HCT116 (cell line): ENCODE data around the gene TMEM240. TPM values are rescaled to one million over a fixed set of nuclear protein-coding genes. Genes with fewer than 3 reads are reported as not detected.
"Not testable (repeated sequence)": the region's sequence is repeated elsewhere in the genome, so short reads cannot be mapped to it uniquely, and the experiment has no call there.

Source experiments
- ATAC-seq: fragments of 200-7000 bp; cut with Tn5 transposase; 2 replicates; pipeline ENCODE4 v1.9.1; 2020; ENCODE audit warnings: mild to moderate bottlenecking, moderate library complexity
- BruUV-seq: library from RNA; stranded (reverse); fragments of 400-500 nt; replicated peaks from 2 replicates; lab custom pipeline; 2021; lab: Mats Ljungman, UMichigan
- CTCF ChIA-PET: fragments of 300-600 bp; sonication (Branson Sonifier 250); formaldehyde crosslinking; loops from one replicate; lab custom pipeline; 2021; ENCODE audit warnings: antibody characterized with exemption; lab: Charles Lee
- POLR2A ChIA-PET: fragments of 300-600, 350-600 bp; sonication (Branson Sonifier 250); formaldehyde crosslinking; loops from one replicate; lab custom pipeline; 2021; ENCODE audit warnings: antibody characterized with exemption; lab: Charles Lee
- RAD21 ChIA-PET, 2 experiments: fragments of 300-600 bp; sonication (Branson Sonifier 250); formaldehyde crosslinking; loops; one replicate each; lab custom pipeline; 2023; ENCODE audit warnings: low total read pairs in 2 of 2; ENCODE audit not compliant: uncharacterized antibody in 2 of 2, unreplicated experiment in 2 of 2, low non-redundant PET in 1 of 2; lab: Charles Lee
- DNase-seq: peaks from one replicate; pipeline ENCODE4 v3.0.0-alpha.2; 2010; ENCODE audit warnings: low read depth, low spot score
- H2AFZ ChIP-seq: fragments of 200-600 bp; shearing (Covaris generic), sonication (generic); 2 replicates; pipeline ENCODE4 v1.6.1; 2017; ENCODE audit warnings: low read depth, mixed run types, mixed read lengths, antibody characterized with exemption, low read length; ENCODE audit not compliant: poor library complexity, severe bottlenecking
- H3K27ac ChIP-seq: 2 replicates; pipeline ENCODE4 v1.5.1; 2012; ENCODE audit warnings: low read depth, low read length
- H3K27me3 ChIP-seq: fragments of 200-600 bp; sonication (generic); 2 replicates; pipeline ENCODE4 v1.6.1; 2016; ENCODE audit warnings: mixed run types, low read length, mixed read lengths; ENCODE audit not compliant: insufficient read depth
- H3K36me3 ChIP-seq, 2 experiments: fragments of 200-500 bp in 1 of 2; fragments of 200-600 bp in 1 of 2; sonication (Bioruptor generic) in 1 of 2; sonication (generic) in 1 of 2; 2 replicates each; pipeline versions ENCODE4 v1.5.1 to v1.6.1; 2014 to 2016; ENCODE audit warnings: low read length in 2 of 2, inconsistent platforms in 1 of 2, mixed read lengths in 1 of 2, mixed run types in 1 of 2; ENCODE audit not compliant: insufficient read depth in 2 of 2, control insufficient read depth in 1 of 2
- H3K4me1 ChIP-seq, 2 experiments: fragments of 200-600 bp in 1 of 2; sonication (generic) in 1 of 2; 2 replicates each; pipeline versions ENCODE4 v1.5.1 to v1.6.1; 2012 to 2017; ENCODE audit warnings: low read length in 2 of 2, inconsistent platforms in 1 of 2, mild to moderate bottlenecking in 1 of 2, mixed read lengths in 1 of 2, mixed run types in 1 of 2, moderate library complexity in 1 of 2; ENCODE audit not compliant: insufficient read depth in 2 of 2, control insufficient read depth in 1 of 2
- H3K4me2 ChIP-seq: fragments of 200-600 bp; sonication (generic); 2 replicates; pipeline ENCODE4 v1.6.1; 2017; ENCODE audit warnings: mixed run types, low read length, mixed read lengths
- H3K4me3 ChIP-seq, 2 experiments: fragments of 200-600 bp in 1 of 2; sonication (generic) in 1 of 2; replicated peaks in 1 of 2; 2 replicates each; pipeline ENCODE4 v1.5.1; 2011 to 2016; ENCODE audit warnings: low read length in 2 of 2, control low read depth in 1 of 2, low read depth in 1 of 2, mild to moderate bottlenecking in 1 of 2, mixed read lengths in 1 of 2, mixed run types in 1 of 2
- H3K79me2 ChIP-seq: fragments of 200-600 bp; sonication (generic); 2 replicates; pipeline ENCODE4 v1.6.1; 2017; ENCODE audit warnings: mild to moderate bottlenecking, mixed run types, low read length, moderate library complexity, mixed read lengths; ENCODE audit not compliant: insufficient read depth
- H3K9ac ChIP-seq: fragments of 200-600 bp; sonication (generic); 2 replicates; pipeline ENCODE4 v1.6.1; 2016; ENCODE audit warnings: low read length, mixed read lengths
- H3K9me2 ChIP-seq: fragments of 200-600 bp; sonication (generic), shearing (Covaris generic); 2 replicates; pipeline ENCODE4 v1.6.1; 2017; ENCODE audit warnings: mixed run types, mild to moderate bottlenecking, moderate library complexity; ENCODE audit not compliant: insufficient read depth
- H3K9me3 ChIP-seq, 2 experiments: fragments of 200-500 bp in 1 of 2; fragments of 200-600 bp in 1 of 2; sonication (Bioruptor generic) in 1 of 2; sonication (generic) in 1 of 2; 2 replicates each; pipeline ENCODE4 v1.6.1; 2014 to 2017; ENCODE audit warnings: low read length in 2 of 2, mixed read lengths in 2 of 2, inconsistent platforms in 1 of 2, low read depth in 1 of 2, mild to moderate bottlenecking in 1 of 2, mixed run types in 1 of 2, moderate library complexity in 1 of 2; ENCODE audit not compliant: control insufficient read depth in 1 of 2, insufficient read depth in 1 of 2
- H4K20me1 ChIP-seq: fragments of 200-600 bp; sonication (generic), shearing (Covaris generic); 2 replicates; pipeline ENCODE4 v1.6.1; 2017; ENCODE audit warnings: mixed run types, mild to moderate bottlenecking, moderate library complexity; ENCODE audit not compliant: insufficient read depth
- CEBPB ChIP-seq: IDR thresholded peaks from 2 replicates; pipeline ENCODE4 v1.6.1; 2012; ENCODE audit warnings: low read depth
- ELF1 ChIP-seq: IDR thresholded peaks from 2 replicates; pipeline ENCODE4 v1.6.1; 2012; ENCODE audit warnings: low read depth, borderline replicate concordance
- MAX ChIP-seq: IDR thresholded peaks from 2 replicates; pipeline ENCODE4 v1.6.1; 2012
- POLR2A ChIP-seq: IDR thresholded peaks from 2 replicates; pipeline ENCODE4 v1.7.0; 2011; ENCODE audit warnings: borderline replicate concordance; ENCODE audit not compliant: insufficient read depth, insufficient read length; ENCODE audit errors: extremely low read depth
- POLR2AphosphoS5 ChIP-seq: IDR thresholded peaks from 2 replicates; pipeline ENCODE4 v1.6.1; 2011; ENCODE audit warnings: mild to moderate bottlenecking, low read depth, low read length, moderate library complexity
- SP1 ChIP-seq: IDR thresholded peaks from 2 replicates; pipeline ENCODE4 v1.6.1; 2012; ENCODE audit warnings: low read depth
- YY1 ChIP-seq: IDR thresholded peaks from 2 replicates; pipeline ENCODE4 v1.6.1; 2011; ENCODE audit warnings: low read length, low read depth, moderate library complexity, mild to moderate bottlenecking; ENCODE audit not compliant: insufficient replicate concordance; ENCODE audit errors: extremely low read depth
- intact Hi-C: fragments of 100-400 bp; cut with micrococcal nuclease; formaldehyde crosslinking; loops from 2 replicates; pipeline ENCODE4 v1.10.0; 2022
- total RNA-seq: library from RNA; stranded (reverse); gene quantifications from one replicate; pipeline ENCODE4 v1.2.1, GENCODE V29; 2021; ENCODE audit not compliant: unreplicated experiment

The TMEM240 gene
- total RNA-seq, 1 experiment from 2014 or later: 2.3 TPM

DNA sequence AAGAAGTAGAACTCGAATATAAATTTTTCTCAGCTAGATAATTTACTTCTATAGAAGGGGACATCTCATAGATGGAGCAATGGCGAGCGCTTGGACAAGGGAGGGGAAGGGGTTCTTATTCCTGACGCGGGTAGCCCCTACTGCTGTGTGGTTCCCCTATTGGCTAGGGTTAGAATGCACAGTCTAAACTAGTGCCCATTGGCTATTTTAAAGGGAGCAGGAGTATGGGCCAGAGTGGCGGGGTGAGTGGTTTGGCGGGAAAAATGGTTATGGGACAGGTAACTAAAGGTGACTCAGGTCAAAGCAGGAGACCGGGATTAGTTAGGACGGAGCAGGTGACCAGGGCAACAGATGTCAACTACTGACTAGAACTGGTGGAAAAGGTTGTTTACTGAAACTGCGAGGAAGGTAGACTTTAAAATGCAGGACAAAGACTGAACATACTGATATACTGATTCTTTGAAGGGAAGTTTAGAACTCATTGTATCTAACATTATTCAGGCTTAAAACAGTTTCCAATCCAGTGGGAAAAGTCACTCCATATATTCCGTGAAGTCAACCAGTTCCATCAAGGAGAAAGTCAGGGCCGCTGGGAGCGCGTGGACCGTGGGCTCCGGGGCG, 29.4 kb downstream of the TMEM240 start:
- no peaks in the 10 kb centered on the region for H3K9me3 ChIP-seq
- H2AFZ ChIP-seq: no peak overlapping the region
- ATAC-seq (peak; percentile 58), DNase-seq (peak; percentile 59)
- no peaks in the 10 kb centered on the region for H3K9me2 ChIP-seq
- H3K4me3 ChIP-seq: peak overlapping the region; percentile 84 to 85
- H3K27me3 ChIP-seq: no peaks in the 10 kb centered on the region
- peak overlapping the region; percentile 99 for H3K9ac ChIP-seq
- peak overlapping the region; percentile 74 for H3K4me2 ChIP-seq
- TSS peak; percentile 97 for BruUV-seq
- POLR2A ChIA-PET: no interaction called here
- CTCF ChIA-PET: interaction anchor here (1.3 kb wide), 1 partner anchor 69 kb away, joined by 3 read pairs; no protein-coding TSS in a partner anchor
- TF ChIP-seq POLR2A: no peak
- TF ChIP-seq YY1: no peak
- no peak for TF ChIP-seq ELF1
- peak; percentile 35; the same call in 1 of the 2 replicates for TF ChIP-seq SP1
- no peak for TF ChIP-seq CEBPB
- TF ChIP-seq POLR2AphosphoS5: peak; percentile 12; the same call in 1 of the 2 replicates
- TF ChIP-seq MAX: peak; percentile 3; the same call in 1 of the 2 replicates
- peaks cover 10 to 18% of the 10 kb centered on the region in 2 experiments for H3K4me1 ChIP-seq
- H4K20me1 ChIP-seq: no peaks in the 10 kb centered on the region
- peaks cover 0 to 8% of the 10 kb centered on the region in 2 experiments; a peak in 2 of 4 replicates for H3K36me3 ChIP-seq
- intact Hi-C loops: loop anchor here (5.0 kb wide), 1 partner anchor 61 kb away; the partner anchor contains the start of gene SSU72
- RAD21 ChIA-PET: no interaction called here
- H3K79me2 ChIP-seq: peaks cover 31% of the 10 kb centered on the region
- peak overlapping the region; percentile 95 for H3K27ac ChIP-seq

- Histone ChIP-seq H3K79me2 (peaks cover 16% of the 10 kb centered on the region; the same call in 1 of the 2 replicates), H3K4me1 (peaks cover 14 to 32% of the 10 kb centered on the region in 2 experiments)
- intact Hi-C loops, BruUV-seq, CTCF ChIA-PET, H4K20me1 ChIP-seq, H3K27ac ChIP-seq, H3K9me3 ChIP-seq, H3K9ac ChIP-seq, POLR2A ChIA-PET, H3K27me3 ChIP-seq, H3K4me2 ChIP-seq, H3K4me3 ChIP-seq, H3K9me2 ChIP-seq, RAD21 ChIA-PET, H3K36me3 ChIP-seq, H2AFZ ChIP-seq, DNase-seq, ATAC-seq: not testable (repeated sequence)
Measured at GRCh38 chr1:1509465-1509850, 31.0 kb downstream of the TMEM240 start.

GRCh38 chr1:1508775-1509464, 31.5 kb downstream of the TMEM240 start:
- H3K4me2 ChIP-seq, CTCF ChIA-PET, intact Hi-C loops, H3K4me3 ChIP-seq, DNase-seq, H3K9ac ChIP-seq, BruUV-seq, H3K36me3 ChIP-seq, ATAC-seq, H2AFZ ChIP-seq, RAD21 ChIA-PET, H3K9me3 ChIP-seq, H3K9me2 ChIP-seq, H4K20me1 ChIP-seq, H3K27me3 ChIP-seq, POLR2A ChIA-PET, H3K27ac ChIP-seq: not testable (repeated sequence)
- H3K4me1 ChIP-seq: peaks cover 14 to 33% of the 10 kb centered on the region in 2 experiments
- peaks cover 11% of the 10 kb centered on the region; the same call in 1 of the 2 replicates for H3K79me2 ChIP-seq
